ENCODE results near the gene SLC6A3.

- TF ChIP-seq CTCF (conservative IDR thresholded peaks at IDR 0.05 in 1 of 2, IDR thresholded peaks at IDR 0.05 in 1 of 2; ENCODE audit: extremely low read depth in 1 of 2, insufficient read depth in 1 of 2, low read depth in 1 of 2, low read length in 2 of 2) (no peak), EZH2 (IDR thresholded peaks at IDR 0.05; ENCODE audit: borderline replicate concordance, low read length) (no peak)
Measured at GRCh38 chr5:1423901-1424603, 21.2 kb downstream of the SLC6A3 start.
